ENCODE measurements around the gene IGHMBP2. TPM values are rescaled to one million over a fixed set of nuclear protein-coding genes. Genes with fewer than 3 reads are reported as not detected.

The IGHMBP2 gene
- total RNA-seq, 1 experiment from 2014 or later = 27.8 TPM

- 0 out of 2 replicates have a peak, but pooled peaks cover 4% of the 10 kb centered on the region for H3K9me3 ChIP-seq (ENCODE audit: control insufficient read depth, insufficient read depth, low read depth, low read length)
- CTCF ChIA-PET = interaction anchor here (0.5 kb wide), 1 partner anchor 20 kb away, joined by 3 read pairs; no protein-coding TSS in a partner anchor
Observed at GRCh38 chr11:68962527-68963250, 59.0 kb downstream of the IGHMBP2 start.

DNA sequence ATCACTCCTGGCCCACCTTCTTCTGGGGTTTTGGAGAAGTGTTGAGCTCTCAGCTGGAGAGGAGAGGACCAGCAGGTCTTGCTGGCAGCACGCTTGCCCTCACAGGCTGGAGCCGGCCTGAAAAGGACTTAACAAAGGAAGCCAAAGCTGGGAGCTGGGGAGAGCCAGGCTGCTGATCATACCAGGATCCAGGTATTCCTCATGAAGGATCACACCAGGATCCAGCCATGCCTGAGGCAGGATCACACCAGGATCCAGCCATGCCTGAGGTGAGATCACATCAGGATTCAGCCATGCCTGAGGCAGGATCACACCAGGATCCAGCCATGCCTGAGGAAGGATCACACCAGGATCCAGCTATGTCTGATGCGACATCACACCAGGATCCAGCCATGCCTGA lies 60.1 kb downstream of the IGHMBP2 start:
- Histone ChIP-seq H3K9me3 (ENCODE audit: control insufficient read depth, insufficient read depth, low read depth, low read length) (0 out of 2 replicates have a peak, but pooled peaks cover 4% of the 10 kb centered on the region), H3K27ac (ENCODE audit: low read length) (no peak overlapping the region), H3K36me3 (ENCODE audit: control insufficient read depth, insufficient read depth, low read length) (no peaks in the 10 kb centered on the region), H3K27me3 (ENCODE audit: control insufficient read depth, insufficient read depth, low read length) (no peaks in the 10 kb centered on the region), H3K4me1 (ENCODE audit: control insufficient read depth, insufficient read depth, low read length) (no peaks in the 10 kb centered on the region), H3K4me3 (ENCODE audit: low read depth in 2 of 2, low read length in 2 of 2) (no peak overlapping the region)
- ATAC-seq = no peak
- in situ Hi-C loops (cut with HindIII; ENCODE audit: low pct_unique_long_range_greater_than_20kb, low sequenced_read_pairs) = no loop called here
- TF ChIP-seq, protein P1, sequence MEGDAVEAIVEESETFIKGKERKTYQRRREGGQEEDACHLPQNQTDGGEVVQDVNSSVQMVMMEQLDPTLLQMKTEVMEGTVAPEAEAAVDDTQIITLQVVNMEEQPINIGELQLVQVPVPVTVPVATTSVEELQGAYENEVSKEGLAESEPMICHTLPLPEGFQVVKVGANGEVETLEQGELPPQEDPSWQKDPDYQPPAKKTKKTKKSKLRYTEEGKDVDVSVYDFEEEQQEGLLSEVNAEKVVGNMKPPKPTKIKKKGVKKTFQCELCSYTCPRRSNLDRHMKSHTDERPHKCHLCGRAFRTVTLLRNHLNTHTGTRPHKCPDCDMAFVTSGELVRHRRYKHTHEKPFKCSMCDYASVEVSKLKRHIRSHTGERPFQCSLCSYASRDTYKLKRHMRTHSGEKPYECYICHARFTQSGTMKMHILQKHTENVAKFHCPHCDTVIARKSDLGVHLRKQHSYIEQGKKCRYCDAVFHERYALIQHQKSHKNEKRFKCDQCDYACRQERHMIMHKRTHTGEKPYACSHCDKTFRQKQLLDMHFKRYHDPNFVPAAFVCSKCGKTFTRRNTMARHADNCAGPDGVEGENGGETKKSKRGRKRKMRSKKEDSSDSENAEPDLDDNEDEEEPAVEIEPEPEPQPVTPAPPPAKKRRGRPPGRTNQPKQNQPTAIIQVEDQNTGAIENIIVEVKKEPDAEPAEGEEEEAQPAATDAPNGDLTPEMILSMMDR (IDR thresholded peaks at IDR 0.05) = no peak
- TF ChIP-seq TCF7L2 (IDR thresholded peaks at IDR 0.05; ENCODE audit: low read depth, low read length) = no peak
- ChIA-PET POLR2A (no interaction called here), CTCF (no interaction called here)
- no TSS peak for BruUV-seq (replicated peaks)
- DNase-seq (ENCODE audit: low read depth, low spot score) = no peak
- intact Hi-C loops (cut with micrococcal nuclease; ENCODE audit: unreplicated experiment) = no loop called here

More at GRCh38 chr11:68962527-68963250, 59.0 kb downstream of the IGHMBP2 start:
- ATAC-seq (no peak), DNase-seq (ENCODE audit: low read depth, low spot score) (no peak)
- Histone ChIP-seq H3K4me1 (ENCODE audit: control insufficient read depth, insufficient read depth, low read length) (no peaks in the 10 kb centered on the region; the same call in 1 of the 2 replicates), H3K27me3 (ENCODE audit: control insufficient read depth, insufficient read depth, low read length) (no peaks in the 10 kb centered on the region), H3K36me3 (ENCODE audit: control insufficient read depth, insufficient read depth, low read length) (no peaks in the 10 kb centered on the region), H3K4me3 (ENCODE audit: low read depth in 2 of 2, low read length in 2 of 2) (no peak overlapping the region), H3K27ac (ENCODE audit: low read length) (no peak overlapping the region)
- intact Hi-C loops (cut with micrococcal nuclease; ENCODE audit: unreplicated experiment) (no loop called here), in situ Hi-C loops (cut with HindIII; ENCODE audit: low pct_unique_long_range_greater_than_20kb, low sequenced_read_pairs) (no loop called here)
- BruUV-seq (replicated peaks) = no TSS peak
- POLR2A ChIA-PET = interaction anchor here (0.6 kb wide), 1 partner anchor 36 kb away, joined by 11 read pairs; no protein-coding TSS in a partner anchor
- no peak for TF ChIP-seq SIN3A (IDR thresholded peaks at IDR 0.05; ENCODE audit: borderline replicate concordance, insufficient read depth, low read depth, low read length)
- no peak for TF ChIP-seq POLR2AphosphoS5 (IDR thresholded peaks at IDR 0.05; ENCODE audit: low read depth, low read length)
- TF ChIP-seq, protein P1 (IDR thresholded peaks at IDR 0.05) = no peak
- TF ChIP-seq TCF7L2 (IDR thresholded peaks at IDR 0.05; ENCODE audit: low read depth, low read length) = no peak
- TF ChIP-seq, protein P2, sequence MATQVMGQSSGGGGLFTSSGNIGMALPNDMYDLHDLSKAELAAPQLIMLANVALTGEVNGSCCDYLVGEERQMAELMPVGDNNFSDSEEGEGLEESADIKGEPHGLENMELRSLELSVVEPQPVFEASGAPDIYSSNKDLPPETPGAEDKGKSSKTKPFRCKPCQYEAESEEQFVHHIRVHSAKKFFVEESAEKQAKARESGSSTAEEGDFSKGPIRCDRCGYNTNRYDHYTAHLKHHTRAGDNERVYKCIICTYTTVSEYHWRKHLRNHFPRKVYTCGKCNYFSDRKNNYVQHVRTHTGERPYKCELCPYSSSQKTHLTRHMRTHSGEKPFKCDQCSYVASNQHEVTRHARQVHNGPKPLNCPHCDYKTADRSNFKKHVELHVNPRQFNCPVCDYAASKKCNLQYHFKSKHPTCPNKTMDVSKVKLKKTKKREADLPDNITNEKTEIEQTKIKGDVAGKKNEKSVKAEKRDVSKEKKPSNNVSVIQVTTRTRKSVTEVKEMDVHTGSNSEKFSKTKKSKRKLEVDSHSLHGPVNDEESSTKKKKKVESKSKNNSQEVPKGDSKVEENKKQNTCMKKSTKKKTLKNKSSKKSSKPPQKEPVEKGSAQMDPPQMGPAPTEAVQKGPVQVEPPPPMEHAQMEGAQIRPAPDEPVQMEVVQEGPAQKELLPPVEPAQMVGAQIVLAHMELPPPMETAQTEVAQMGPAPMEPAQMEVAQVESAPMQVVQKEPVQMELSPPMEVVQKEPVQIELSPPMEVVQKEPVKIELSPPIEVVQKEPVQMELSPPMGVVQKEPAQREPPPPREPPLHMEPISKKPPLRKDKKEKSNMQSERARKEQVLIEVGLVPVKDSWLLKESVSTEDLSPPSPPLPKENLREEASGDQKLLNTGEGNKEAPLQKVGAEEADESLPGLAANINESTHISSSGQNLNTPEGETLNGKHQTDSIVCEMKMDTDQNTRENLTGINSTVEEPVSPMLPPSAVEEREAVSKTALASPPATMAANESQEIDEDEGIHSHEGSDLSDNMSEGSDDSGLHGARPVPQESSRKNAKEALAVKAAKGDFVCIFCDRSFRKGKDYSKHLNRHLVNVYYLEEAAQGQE (IDR thresholded peaks at IDR 0.05; ENCODE audit: insufficient read depth in 1 of 2, low read depth in 2 of 2, low read length in 1 of 2) = no peak

Measured in Panc1 (cell line).